Activated T-helper 17 cell treated with anti-CD3 and anti-CD28 coated beads, Interleukin-2, amount 50 U/mL, for 72 hours (primary cell): Measurements from ENCODE around the gene ACOX1. TPM values are rescaled to one million over a fixed set of nuclear protein-coding genes. Genes with fewer than 3 reads are reported as not detected.

Experiments used
- ATAC-seq: fragments of 150-1000 bp; cut with Tn5 transposase; replicated peaks from 2 replicates; pipeline ENCODE4 v1.10.0; 2021; ENCODE audit warnings: mild to moderate bottlenecking, moderate library complexity
- H3K27ac Mint-ChIP-seq: one replicate; pipeline ENCODE4 v1.8.0; 2022; ENCODE audit warnings: mixed read lengths
- H3K27me3 Mint-ChIP-seq: one replicate; pipeline ENCODE4 v1.8.0; 2022; ENCODE audit warnings: mixed read lengths
- H3K36me3 Mint-ChIP-seq: one replicate; pipeline ENCODE4 v1.8.0; 2022; ENCODE audit warnings: low read depth, mild to moderate bottlenecking, mixed read lengths
- H3K4me1 Mint-ChIP-seq: one replicate; pipeline ENCODE4 v1.8.0; 2022; ENCODE audit warnings: mixed read lengths
- H3K4me3 Mint-ChIP-seq: one replicate; pipeline ENCODE4 v1.8.0; 2022; ENCODE audit warnings: mild to moderate bottlenecking, mixed read lengths
- H3K9me3 Mint-ChIP-seq: one replicate; pipeline ENCODE4 v1.8.0; 2022; ENCODE audit warnings: mixed read lengths
- total RNA-seq, 2 donors: library from RNA; stranded (reverse); gene quantifications; one replicate each; pipeline ENCODE4 v1.2.3, GENCODE V29; 2022

ACOX1 gene
- 10 to 100 TPM; 24.0 to 35.2 TPM for total RNA-seq

DNA sequence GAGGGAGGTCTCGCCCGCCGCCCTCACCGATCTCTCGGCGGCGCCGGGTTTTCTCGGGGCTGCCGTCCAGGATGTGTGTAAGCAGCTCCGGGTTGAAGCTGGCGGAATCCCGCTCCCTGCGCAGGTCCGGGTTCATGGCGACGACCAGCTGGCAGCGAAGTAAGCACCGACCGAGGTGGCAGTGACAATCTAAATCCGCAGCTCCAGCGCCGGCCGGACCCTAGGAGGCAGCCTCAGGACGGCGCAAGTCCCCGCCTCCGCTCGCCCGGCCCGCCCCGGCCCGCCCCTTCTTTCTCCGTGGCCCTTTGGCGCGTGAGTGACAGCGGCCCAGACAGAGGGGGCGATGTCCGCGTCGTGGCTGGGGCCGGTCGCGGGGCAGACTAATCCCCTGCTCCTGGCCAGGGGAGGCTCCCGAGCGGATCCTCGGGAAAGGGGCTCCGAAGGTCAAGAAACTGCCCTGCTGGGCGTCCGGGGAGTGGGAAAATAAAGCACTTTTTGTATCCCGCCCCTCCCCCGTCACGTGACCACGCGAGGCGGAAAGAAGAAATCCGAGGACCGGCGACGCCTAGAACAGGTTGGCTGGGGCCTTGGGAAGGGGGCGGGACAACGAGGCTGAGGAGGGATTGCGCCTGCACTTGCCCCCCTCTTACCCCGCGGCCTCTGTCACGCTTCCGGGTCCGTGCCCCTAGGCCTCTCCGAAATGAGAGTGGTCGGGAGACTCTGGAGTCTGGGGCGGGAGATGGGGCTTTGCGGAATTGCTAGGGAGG is at the start of gene ACOX1, which contains the start of gene TEN1:
Gene ACOX1 (minus strand): TSS at position 229 of the 767 bp plus-strand sequence. CDS start 93 bp downstream, at position 136.
Gene TEN1 (plus strand): TSS at position 303 of the 767 bp plus-strand sequence. CDS start 6,953 bp downstream, outside the sequence.
- Mint-ChIP-seq H3K27me3 (no peaks in the 10 kb centered on the region), H3K4me1 (peaks cover 15% of the 10 kb centered on the region), H3K36me3 (peaks cover 19% of the 10 kb centered on the region), H3K27ac (peak within 1 kb of the TSS; percentile 100), H3K9me3 (no peaks in the 10 kb centered on the region), H3K4me3 (peak within 1 kb of the TSS; percentile 100)
- peak; percentile 96 for ATAC-seq

DNA sequence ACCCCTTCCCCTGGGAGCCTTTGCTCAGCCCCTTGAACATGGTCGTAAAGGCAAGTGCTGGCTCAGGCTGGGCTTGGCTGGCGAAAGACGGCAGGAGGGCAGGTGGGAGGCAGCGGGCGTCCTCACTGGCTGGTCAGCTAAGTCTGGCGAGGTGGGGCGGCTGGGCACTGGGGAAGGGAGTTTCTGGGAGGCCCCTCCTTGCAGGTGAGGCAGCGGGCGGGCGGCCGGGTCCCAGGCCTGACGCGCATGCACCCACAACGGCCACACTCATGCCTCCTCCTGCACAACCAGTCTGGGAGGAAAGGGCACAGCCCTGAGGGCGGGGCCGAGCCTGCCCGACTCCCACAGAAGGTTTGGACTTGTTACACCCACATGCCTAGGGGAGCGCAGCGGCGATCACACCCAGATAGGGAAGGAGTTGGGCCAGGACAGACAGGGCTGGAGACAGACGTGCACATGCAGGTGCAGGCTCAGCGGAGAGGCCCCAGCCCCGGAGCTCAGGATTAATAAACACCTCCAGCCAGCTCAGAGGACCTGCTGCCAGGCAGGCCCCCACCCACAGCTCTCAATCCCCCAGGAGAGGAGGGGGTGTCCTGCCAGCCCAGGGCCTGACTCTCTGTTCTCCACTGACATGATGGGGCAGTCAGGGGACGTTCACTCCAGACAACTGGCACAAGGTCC is 48.3 kb upstream of the ACOX1 start, which contains the start of gene EVPL:
Gene EVPL (minus strand): TSS at position 148 of the 681 bp plus-strand sequence. CDS start 108 bp downstream, at position 40.
- no peak within 1 kb of the TSS for H3K27ac Mint-ChIP-seq
- peaks cover 3% of the 10 kb centered on the region for H3K4me1 Mint-ChIP-seq
- no peak for ATAC-seq
- H3K9me3 Mint-ChIP-seq, result no peaks in the 10 kb centered on the region
- no peaks in the 10 kb centered on the region for H3K36me3 Mint-ChIP-seq
- no peak within 1 kb of the TSS for H3K4me3 Mint-ChIP-seq
- no peaks in the 10 kb centered on the region for H3K27me3 Mint-ChIP-seq

GRCh38 chr17:76026714-76027158 is 47.8 kb upstream of the ACOX1 start:
- no peaks in the 10 kb centered on the region for H3K36me3 Mint-ChIP-seq
- peaks cover 3% of the 10 kb centered on the region for H3K4me1 Mint-ChIP-seq
- H3K27me3 Mint-ChIP-seq, result no peaks in the 10 kb centered on the region
- no peak for ATAC-seq
- H3K4me3 Mint-ChIP-seq, result no peak overlapping the region
- no peak overlapping the region for H3K27ac Mint-ChIP-seq
- H3K9me3 Mint-ChIP-seq, result no peaks in the 10 kb centered on the region

DNA sequence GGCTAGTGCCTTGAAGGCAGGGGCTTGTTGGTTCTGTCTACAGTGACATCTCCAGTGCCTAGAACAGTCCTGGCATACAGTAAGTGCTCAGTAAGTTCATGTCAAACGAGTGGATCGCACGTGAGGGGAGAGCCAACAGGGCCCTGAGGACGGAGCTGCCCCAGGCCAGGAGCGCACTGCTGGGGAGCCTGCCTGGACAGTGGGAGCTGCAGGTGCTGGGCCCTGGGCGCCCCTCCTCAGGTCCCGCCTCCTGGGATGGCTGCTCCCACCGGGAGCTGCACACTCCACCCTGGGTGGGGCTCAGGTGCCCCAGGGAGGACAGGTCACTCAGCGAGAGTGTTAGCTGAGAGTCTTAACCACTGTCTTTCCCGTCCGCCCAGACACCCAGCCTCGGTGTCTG is 46.3 kb upstream of the ACOX1 start:
- no peak for ATAC-seq
- Mint-ChIP-seq H3K27ac (no peak overlapping the region), H3K36me3 (no peaks in the 10 kb centered on the region), H3K9me3 (no peaks in the 10 kb centered on the region), H3K4me1 (peaks cover 3% of the 10 kb centered on the region), H3K4me3 (no peak overlapping the region), H3K27me3 (no peaks in the 10 kb centered on the region)

GRCh38 chr17:76024353-76024752 is 45.4 kb upstream of the ACOX1 start:
- no peak overlapping the region for H3K4me3 Mint-ChIP-seq
- no peak for ATAC-seq
- H3K27me3 Mint-ChIP-seq, result no peaks in the 10 kb centered on the region
- no peak overlapping the region for H3K27ac Mint-ChIP-seq
- no peaks in the 10 kb centered on the region for H3K36me3 Mint-ChIP-seq
- H3K4me1 Mint-ChIP-seq, result no peaks in the 10 kb centered on the region
- H3K9me3 Mint-ChIP-seq, result no peaks in the 10 kb centered on the region

DNA sequence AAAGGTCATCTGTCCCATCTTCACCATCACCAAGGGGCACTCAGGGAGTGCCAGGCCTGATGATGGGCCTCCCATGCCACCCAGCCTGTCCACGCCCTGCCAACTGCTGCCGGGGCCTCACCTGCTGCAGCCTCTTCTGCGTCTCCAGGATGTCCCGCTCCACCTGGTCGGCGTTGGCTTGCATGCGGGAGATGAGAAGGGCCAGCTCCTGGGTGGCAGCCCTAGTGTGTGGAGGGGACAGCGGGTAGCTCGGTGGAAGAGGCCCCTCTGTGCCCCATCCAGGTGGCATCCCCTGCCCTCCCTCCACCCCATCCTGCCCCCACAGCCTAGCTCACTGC is 44.9 kb upstream of the ACOX1 start:
- Mint-ChIP-seq H3K4me1 (no peaks in the 10 kb centered on the region), H3K27ac (no peak overlapping the region), H3K36me3 (no peaks in the 10 kb centered on the region), H3K27me3 (no peaks in the 10 kb centered on the region), H3K4me3 (no peak overlapping the region), H3K9me3 (no peaks in the 10 kb centered on the region)
- ATAC-seq, result no peak

DNA sequence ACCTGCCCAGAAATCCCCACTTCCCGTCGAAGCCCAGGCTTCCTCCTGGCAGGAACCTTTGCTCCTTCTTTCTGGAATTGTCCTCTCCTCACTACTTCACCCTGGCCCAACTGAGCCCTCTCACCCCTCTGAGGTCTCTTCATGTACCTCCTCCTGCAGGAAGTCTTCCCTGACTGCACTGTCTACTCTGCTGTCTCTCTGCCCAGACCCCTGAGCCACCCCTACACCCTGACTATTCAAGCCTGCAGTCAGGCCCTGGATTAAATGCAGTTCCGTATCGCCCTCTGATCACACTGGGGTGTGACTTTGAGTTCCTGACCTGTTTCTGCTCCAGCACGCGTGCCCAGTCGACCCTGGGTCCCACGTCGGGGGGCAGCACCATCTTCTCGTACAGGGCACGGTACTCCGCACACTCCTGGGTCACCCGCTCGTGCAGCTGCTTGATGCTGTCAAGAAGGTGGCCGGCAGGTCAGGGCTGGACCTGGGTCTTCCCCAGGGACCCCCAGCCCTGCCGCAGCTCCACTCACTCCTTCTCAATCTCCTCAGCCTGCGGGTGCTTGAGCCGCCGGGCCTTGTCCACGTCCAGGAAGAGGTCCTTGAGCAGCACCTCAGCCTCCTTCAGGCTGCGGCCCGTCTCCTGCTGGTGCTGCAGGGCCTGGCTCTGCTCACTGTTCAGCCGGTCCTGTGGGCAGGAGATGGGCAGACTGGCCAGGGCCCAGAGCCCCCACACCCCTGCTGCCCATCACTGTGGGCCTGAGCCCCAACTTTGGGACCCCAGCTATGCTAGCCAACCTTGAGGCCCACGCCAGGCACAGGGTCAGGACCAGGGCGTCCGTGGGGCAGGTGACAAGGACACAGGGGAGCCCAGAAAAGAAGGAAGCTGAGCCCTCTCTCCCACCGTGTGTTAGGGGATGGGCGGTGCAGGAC is 44.3 kb upstream of the ACOX1 start:
- Mint-ChIP-seq H3K27ac (no peak overlapping the region), H3K4me1 (no peaks in the 10 kb centered on the region), H3K4me3 (no peak overlapping the region), H3K9me3 (no peaks in the 10 kb centered on the region), H3K36me3 (no peaks in the 10 kb centered on the region), H3K27me3 (no peaks in the 10 kb centered on the region)
- ATAC-seq, result no peak

GRCh38 chr17:76022285-76022684 is 43.3 kb upstream of the ACOX1 start:
- Mint-ChIP-seq H3K4me1 (no peaks in the 10 kb centered on the region), H3K36me3 (no peaks in the 10 kb centered on the region), H3K27ac (no peak overlapping the region), H3K27me3 (no peaks in the 10 kb centered on the region), H3K4me3 (no peak overlapping the region), H3K9me3 (no peaks in the 10 kb centered on the region)
- no peak for ATAC-seq

DNA sequence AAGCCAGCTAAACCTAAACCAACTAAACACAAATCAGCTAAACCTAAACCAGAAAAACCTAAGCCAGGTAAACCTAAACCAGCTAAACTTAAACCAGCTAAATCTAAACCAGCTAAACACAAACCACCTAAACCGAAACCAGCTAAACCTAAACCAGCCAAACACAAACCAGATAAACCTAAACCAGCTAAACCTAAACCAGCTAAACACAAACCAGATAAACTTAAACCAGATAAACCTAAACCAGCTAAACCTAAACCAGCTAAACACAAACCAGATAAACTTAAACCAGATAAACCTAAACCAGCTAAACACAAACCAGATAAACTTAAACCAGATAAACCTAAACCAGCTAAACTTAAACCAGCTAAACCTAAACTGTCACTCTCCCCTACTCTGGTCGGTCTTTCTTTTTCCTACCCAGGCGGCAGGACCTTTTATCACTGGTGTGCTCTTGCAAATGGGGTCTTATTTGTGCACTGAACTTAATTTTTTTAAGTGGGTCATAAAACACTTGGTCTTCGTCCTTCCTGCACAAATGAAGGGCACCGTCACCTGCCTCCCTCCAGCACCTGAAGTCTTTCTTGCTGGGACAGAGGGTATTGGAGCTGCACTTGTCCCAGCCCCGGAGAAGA is 41.0 kb upstream of the ACOX1 start:
- no peak for ATAC-seq

GRCh38 chr17:76018801-76019200 is 39.8 kb upstream of the ACOX1 start:
- Mint-ChIP-seq H3K27ac (no peak overlapping the region), H3K4me1 (no peaks in the 10 kb centered on the region), H3K9me3 (no peaks in the 10 kb centered on the region), H3K36me3 (no peaks in the 10 kb centered on the region), H3K27me3 (no peaks in the 10 kb centered on the region), H3K4me3 (no peak overlapping the region)
- ATAC-seq, result no peak

More for the DNA sequence above, 41.0 kb upstream of the ACOX1 start:
- Mint-ChIP-seq H3K4me3 (no peak overlapping the region), H3K27ac (peak overlapping the region; percentile 37), H3K9me3 (no peaks in the 10 kb centered on the region), H3K36me3 (no peaks in the 10 kb centered on the region), H3K27me3 (no peaks in the 10 kb centered on the region), H3K4me1 (no peaks in the 10 kb centered on the region)

GRCh38 chr17:76018340-76018680 is 39.3 kb upstream of the ACOX1 start:
- ATAC-seq, result no peak
- H3K36me3 Mint-ChIP-seq, result no peaks in the 10 kb centered on the region
- no peaks in the 10 kb centered on the region for H3K4me1 Mint-ChIP-seq
- no peaks in the 10 kb centered on the region for H3K27me3 Mint-ChIP-seq
- H3K27ac Mint-ChIP-seq, result no peak overlapping the region
- no peak overlapping the region for H3K4me3 Mint-ChIP-seq
- no peaks in the 10 kb centered on the region for H3K9me3 Mint-ChIP-seq

- ATAC-seq, result no peak
- Mint-ChIP-seq H3K27ac (no peak overlapping the region), H3K4me3 (no peak overlapping the region), H3K4me1 (no peaks in the 10 kb centered on the region), H3K9me3 (no peaks in the 10 kb centered on the region), H3K36me3 (no peaks in the 10 kb centered on the region), H3K27me3 (no peaks in the 10 kb centered on the region)
Measured at GRCh38 chr17:76017481-76018339, 38.7 kb upstream of the ACOX1 start.

DNA sequence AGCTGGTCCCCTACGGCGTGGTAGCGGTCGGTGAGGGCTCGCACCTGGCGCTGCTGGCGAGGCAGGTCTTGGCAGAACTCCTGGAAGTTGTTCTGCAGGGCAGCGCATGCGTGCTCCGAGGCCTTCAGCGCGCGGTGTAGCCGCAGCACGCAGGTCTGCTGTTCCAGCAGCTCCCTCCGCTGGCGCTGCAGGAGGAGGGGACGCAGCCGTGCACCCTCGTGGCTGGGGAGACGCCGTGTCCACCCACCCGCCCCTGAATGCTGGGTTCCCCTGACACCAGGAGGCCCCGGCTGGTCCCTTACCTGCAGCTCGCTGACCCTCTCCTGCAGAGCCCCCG is 35.9 kb upstream of the ACOX1 start:
- H3K4me1 Mint-ChIP-seq, result no peaks in the 10 kb centered on the region
- H3K27ac Mint-ChIP-seq, result no peak overlapping the region
- no peaks in the 10 kb centered on the region for H3K9me3 Mint-ChIP-seq
- no peaks in the 10 kb centered on the region for H3K27me3 Mint-ChIP-seq
- no peak for ATAC-seq
- H3K36me3 Mint-ChIP-seq, result no peaks in the 10 kb centered on the region
- H3K4me3 Mint-ChIP-seq, result no peak overlapping the region
